ENCODE measurements around the gene ARHGAP27. TPM values are rescaled to one million over a fixed set of nuclear protein-coding genes. Genes with fewer than 3 reads are reported as not detected.
A peak's percentile ranks its signal among the peaks of the same experiment; 100 is the strongest.

The ARHGAP27 gene
- total RNA-seq, 1 donor from 2014 or later = 6.5 TPM

DNA sequence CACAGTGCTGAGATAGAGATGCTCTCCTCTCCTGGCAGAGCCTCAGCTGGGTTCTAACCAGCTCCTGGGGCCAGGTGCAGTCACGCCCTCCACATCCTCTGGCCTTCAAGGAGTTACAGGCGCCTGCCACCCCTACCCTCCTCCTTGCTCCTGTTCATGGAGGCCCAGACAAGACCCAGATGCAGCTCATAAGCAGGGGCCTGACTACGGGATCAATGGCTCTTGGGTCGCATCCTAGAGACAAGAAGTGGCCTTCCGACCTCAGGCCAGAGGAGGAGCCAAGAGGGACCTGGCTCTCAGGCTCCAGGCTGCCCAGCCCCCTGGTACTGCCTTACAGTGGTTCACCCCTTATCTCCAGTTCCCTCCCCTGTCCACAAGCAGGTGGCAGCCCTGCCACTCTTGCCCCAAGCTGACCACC, 23.0 kb downstream of the ARHGAP27 start:
- no peak for DNase-seq (ENCODE audit: low spot score)
- no peak for ATAC-seq

DNA sequence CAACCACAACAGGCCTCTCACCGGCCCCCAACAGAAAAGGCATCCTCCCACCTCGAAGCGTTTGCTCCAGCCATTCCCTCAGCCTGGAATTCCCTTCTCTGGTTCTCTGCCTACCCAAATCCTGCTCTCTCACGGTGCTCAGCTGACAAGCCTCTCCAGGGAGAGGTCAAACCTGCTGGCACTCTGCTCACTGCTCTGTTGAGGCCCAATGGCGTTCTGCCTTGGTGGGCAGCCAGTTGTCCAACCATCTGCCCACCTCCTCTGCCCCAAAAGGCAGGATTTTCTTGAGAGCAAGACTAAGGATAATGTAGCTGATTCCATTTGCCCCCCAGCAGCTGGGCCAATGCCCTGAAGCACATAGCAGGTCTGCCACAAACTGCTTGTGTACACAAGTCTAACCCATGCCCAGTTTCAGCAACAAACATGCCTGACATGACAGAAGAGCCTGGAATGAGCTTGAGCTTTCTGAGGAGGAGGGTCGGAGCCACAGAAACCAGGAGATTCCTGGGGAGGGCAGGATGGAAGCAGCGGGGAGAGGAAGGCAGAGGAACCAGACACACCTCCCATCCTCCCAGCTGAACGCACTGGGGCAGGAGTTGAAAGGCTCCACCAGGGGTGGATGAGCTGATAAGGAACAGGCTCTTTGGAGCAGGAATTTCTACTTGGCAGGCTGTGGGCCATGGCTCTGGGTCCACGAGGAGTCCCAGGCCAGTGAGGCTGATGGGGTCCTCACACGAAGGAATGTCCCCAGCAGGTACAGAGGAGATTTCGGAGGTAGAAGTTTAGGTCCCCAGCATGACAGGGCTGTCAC, 23.9 kb downstream of the ARHGAP27 start:
- no peak for ATAC-seq
- DNase-seq (ENCODE audit: low spot score) = no peak

DNA sequence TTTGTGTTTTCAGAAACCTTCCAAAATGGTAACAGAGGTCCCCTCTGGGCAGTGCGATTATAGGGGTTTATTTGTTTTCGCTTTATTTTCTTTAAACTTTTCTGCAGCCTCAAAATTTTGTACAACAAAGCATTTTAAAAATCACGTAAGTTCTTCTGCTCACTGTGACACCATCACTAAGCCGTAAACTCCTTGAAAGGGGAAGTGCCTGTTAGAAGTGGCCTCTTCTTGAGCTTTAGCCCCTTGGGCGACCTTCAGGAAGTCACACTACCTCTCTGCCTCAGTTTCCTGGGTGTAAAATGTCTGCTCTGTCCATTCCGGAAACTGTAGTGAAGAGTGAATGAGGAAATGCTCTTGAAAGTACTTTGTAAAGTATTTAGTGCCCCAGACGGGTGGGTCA, 26.6 kb downstream of the ARHGAP27 start:
- ATAC-seq (no peak), DNase-seq (ENCODE audit: low spot score) (no peak)

DNA sequence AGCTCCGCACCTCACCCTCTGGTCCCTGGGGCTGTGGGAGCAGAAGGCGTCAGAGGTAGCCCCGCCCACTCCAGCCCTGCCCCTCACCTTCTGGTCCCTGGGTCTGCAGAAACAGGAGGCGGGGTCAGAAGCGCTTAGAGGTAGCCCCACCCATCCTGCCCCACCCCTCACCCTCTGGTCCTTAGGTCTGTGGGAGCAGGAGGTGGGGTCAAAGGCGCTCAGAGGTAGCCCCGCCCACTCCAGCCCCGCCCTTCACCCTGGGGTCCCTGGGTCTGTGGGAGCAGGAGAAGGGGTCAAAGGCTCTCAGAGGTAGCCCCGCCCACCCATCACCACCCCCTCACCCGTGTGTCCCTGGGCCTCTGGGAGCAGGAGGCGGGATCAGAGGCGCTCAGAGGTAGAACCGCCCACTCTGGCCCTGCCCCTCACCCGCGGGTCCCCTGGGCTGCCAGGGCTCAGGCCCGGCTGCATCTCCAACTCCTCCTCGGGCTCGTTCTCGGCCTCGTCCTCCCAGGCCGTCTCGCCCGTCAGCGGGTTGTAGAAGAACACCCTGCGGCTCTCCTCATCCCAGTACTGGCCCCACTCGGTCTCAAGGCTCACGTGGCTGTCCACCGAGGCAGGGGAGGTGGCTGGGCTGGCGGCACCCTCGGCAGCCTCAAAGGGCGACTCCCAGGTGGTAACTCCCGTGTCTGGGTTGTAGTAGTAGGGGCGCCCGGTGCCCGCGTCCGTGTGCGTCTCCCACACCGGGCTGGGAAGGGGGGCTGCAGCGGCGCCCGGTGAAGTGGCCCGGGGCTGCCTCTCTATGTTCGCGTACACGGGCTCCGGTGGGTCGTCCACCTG, 27.2 kb downstream of the ARHGAP27 start:
- DNase-seq (ENCODE audit: low spot score) (no peak), ATAC-seq (peak; percentile 31)

DNA sequence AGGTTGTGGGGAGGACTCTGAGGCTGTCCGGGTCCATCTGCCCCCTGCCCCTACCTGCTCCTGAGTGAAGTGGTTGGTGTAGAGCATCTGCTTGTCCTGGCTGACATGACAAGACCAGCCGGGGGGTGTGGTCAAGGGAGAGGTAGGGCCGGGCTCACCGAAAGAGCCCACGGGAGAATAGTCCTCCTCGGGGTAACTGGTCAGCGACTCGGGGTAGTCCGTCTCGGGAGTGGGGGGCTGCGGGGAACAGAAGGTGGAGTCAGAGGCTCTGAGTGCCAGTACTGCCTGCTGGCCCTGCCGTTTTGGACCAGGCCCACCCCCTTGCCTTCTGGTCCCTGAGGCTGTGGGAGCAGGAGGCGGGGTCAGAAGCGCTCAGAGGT, 27.8 kb downstream of the ARHGAP27 start:
- ATAC-seq (no peak), DNase-seq (ENCODE audit: low spot score) (no peak)

DNA sequence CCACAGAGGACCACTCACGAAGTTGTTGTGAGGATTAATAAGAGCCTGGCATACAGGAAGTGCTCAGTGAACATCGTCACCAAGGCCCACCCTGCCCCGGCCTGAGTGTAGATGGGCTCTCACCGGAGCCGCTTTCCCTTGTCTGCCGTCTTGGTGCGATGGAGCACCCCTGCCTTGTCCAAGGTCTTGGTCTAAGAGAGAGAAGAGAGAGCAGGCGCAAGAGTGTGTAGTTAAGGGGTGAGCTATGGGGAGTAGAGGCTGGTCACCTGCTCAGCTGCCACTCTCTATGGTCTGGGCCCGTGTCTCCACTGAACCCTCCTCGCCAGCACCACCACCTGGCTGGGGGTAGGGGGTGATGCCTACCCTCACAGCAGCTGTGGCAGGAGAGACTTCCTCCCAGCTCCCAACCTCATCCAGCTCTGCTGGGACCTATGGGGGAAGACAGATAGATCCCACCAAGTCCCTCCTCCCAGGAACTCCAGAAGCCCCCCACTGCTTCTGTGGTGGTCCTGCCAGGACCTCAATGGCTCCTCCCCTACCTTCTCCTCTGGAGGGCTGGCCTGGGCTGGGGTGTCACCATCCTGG, 28.7 kb downstream of the ARHGAP27 start:
- no peak for DNase-seq (ENCODE audit: low spot score)
- ATAC-seq = no peak

DNA sequence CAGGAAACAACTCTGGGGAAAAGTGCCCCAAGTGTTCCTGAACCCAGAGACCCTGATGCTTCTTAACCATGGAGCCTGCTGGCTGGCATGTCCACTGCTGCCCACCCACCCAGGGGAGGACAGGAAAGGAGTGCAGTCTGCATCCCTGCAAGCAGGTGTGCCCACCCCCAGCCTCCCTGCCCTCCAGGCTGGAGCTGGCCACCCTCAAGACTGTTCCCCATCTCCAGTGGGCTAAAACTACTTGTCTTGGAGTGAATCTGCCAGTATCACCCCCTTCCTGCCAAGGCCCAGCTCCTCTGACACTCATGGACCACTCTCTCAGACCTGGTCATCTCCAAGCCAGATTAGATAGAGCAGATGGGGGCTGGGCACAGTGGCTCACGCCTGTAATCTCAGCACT, 29.8 kb downstream of the ARHGAP27 start:
- no peak for DNase-seq (ENCODE audit: low spot score)
- no peak for ATAC-seq

DNA sequence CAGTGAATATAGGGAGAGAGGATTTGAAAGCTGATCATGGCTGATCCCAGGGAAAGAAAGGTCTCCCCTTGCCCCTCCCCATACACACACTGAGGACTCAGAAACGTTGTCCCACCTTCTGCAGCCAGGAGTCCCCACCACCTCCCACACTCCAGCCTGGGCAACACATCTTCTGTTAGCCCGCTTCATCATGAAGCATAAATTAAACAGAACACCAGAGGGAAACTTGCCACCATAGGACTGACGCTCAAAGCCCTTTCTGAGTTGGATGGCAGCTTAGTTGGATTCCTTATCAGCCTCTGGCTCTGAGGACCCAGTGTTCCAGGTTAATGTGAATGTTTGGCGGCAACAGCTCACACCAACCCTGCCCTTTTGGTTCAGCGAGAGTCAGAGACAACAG, 33.9 kb downstream of the ARHGAP27 start:
- ATAC-seq (no peak), DNase-seq (ENCODE audit: low spot score) (no peak)

DNA sequence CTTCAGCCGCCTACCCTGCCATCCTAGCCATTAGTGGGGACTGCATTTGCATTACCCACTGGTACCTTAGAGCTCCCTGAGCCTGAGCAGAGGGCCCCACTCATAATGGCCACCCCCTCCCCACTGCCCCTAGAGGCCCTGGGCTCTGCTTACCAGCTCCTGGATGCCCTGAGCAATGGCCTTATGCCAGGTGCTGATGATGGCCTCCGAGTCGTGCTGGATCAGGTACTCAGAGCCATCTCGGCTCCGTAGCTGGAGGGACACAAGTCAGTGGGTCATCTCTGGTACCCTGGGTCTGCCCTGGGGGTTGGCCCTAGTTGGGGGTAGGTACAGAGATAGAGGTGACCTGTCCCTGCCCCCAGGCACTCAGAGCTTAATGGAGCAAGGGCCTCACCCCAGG, 34.9 kb downstream of the ARHGAP27 start:
- DNase-seq (ENCODE audit: low spot score) (no peak), ATAC-seq (no peak)

DNA sequence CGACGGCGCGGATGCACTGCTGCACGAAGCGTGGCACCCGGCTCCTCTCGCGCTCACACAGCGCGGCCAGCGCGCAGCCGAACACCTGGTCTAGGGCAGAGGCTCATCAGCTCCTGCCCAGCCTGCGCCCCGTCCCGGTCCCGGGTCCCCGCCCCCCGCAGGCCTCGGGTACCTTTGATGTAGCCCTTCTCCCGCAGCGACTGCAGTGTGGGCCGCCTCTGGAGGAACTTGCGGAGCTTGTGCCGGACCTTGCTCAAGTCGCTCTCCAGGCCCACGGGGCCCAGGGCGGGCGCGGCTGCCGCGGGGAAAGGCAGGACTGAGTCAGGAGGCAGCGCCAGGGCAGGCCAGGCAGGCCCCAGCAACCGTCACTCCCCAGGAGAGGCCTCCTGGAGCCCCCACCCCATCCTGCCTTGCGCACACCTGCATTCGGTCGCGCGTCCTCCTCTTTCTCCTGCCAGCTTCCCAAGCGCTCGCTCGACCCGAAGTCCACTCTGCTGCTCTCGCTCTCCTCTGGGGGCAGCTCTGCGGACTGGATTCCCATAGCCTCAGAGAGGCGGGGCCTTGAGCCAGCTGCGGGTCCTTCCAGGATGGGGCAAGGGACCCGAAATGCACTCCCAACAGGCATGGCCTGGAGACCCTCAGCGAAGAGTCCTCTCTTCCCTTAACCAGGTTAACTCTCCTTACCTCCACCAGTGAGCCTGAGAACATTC, 36.0 kb downstream of the ARHGAP27 start:
- DNase-seq (ENCODE audit: low spot score) (no peak), ATAC-seq (no peak)

DNA sequence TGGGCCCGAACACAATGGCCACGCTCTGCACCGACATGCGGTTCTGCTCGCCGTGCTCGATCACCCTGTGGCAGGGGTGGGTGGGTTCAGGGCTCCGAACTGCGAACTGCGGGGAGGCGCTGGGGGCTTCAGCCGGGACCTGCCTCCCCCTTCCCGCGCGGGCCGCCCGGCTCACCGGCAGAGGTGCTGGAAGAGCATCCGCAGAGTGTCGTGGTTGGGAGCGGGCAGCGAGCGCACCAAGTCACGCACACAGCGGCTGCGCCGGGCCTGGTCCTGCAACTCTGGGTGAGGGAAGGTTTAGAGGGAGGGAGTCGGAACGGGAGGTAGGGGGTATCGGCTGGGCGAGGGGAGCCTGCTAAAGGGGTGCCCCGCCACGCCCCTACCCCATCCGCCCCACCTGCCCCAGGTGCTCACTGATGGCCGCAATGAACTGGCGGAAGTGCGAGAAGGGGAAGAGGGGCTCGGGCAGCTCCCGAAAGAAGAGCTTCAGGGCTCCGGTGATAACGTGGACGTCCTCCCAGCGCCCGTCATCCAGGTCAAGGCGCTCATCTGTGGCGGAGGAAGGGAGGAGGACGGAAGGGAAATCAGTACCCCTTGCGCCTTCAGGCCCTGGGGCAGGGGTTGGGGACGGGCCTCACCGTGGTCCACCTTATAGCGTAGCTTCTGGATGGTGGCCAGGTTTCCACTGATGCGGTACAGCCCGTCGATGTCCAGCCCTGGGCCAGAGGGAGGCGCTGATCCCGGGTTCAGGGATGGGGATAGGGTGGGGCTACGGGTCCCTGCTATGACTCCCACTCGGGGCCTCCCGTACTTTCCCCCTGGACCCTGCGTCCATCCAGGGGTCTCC, 36.9 kb downstream of the ARHGAP27 start:
- DNase-seq (ENCODE audit: low spot score) (no peak), ATAC-seq (no peak)

DNA sequence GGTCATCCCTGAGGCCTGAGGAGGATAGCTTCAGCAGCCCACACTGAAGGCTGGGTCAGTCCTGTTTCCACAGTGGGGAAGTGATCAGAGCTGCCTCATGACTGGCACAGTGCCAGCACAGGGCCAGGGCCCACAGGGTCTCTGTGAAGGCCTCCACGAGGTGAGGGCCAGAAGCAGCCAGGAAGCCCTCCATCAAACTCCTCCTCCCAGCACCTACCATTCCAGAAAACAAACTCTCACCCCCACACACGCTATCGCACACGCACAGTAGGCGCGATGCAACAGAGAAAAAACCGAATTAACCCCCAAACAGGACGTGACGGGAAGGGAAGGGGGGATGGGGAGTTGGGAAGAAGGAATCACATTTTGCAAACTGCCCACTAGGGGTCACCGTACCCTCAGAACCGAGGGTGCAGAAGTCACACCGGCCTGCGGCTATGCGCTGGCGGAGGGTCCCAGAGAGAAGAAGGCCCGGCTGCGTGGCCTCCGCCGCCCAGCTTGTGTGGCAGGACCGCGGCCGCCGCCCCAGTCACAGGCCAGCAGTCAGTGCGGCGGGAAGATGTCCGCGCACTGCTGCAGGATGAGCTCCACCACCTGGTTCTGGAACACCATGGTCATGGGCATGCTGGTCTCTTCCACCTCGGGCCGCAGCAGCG, 37.6 kb downstream of the ARHGAP27 start:
- peak; percentile 89 for ATAC-seq
- DNase-seq (ENCODE audit: low spot score) = no peak

DNA sequence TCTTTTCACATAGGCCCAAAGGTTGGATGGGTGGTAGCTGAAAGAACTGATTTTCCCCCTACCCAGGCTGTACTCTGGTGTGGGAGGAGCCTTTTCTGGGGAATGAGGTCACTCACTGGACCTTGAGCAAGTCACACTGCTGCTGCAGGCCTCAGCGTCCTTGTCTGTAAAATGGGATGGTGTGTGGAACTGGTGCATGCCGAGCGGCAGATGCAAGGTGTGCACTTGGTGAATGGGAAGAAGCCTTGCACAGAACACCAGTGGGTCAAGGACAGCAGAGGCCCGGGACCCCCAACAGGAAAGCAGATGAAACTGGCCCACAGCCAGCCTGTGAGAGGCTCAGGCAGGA, 38.1 kb downstream of the ARHGAP27 start:
- no peak for ATAC-seq
- no peak for DNase-seq (ENCODE audit: low spot score)

DNA sequence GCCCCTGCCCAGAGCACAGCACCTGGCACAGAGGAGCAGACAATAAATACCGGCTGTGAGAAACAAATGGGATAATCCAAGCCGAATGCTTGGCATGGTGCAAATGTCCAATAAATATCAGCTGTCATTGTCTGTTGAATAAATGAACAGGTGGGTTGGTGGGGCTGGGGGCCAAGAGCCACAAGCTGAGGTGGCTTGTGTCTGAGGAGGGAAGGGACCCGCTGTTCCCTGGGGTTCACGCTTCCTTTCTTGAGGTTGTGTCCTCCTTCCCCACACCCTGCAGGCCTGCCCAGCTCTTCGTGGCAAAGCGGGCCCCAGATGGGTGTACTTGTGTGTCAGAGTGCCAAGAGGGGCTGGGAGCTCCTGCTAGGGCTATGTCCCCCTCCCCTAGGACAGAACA, 38.6 kb downstream of the ARHGAP27 start:
- DNase-seq (ENCODE audit: low spot score) = no peak
- no peak for ATAC-seq

DNA sequence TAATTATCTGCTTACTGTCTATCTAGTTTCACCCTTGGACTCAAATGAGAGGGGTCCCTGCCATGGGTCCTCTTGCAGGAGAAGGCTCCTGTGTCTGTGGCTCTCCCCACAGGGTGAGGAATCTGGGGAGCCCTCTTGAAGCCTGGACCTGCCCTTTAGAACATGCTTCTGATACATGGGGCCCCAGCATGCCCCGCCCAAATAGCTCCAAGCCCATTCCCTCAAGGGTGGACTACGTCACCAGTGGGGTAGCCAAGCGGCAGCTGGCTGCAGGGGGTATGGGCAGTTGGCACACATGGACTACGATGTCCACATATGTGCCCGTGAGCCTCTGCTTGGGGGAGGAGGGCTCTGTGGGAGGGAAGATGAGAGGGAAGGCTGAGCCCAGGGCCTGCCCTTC, 39.3 kb downstream of the ARHGAP27 start:
- DNase-seq (ENCODE audit: low spot score) = no peak
- no peak for ATAC-seq

DNA sequence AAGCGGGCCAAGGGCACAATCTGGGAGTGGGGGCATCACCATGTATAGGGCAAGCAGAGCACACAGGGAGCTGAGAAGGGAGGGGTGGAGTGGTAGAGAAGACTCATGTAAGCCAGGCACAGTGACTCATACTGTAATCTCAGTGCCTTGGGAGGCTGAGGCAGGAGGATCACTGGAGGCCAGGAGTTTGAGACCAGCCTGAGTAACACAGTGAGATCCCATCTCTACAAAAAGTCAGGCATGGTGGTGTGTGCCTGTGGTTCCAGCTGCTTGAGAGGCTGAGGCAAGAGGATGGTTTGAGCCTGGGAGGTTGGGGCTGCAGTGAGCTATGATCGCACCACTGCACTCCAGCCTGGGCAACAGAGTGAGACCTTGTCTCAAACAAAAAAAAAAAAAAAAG, 40.8 kb downstream of the ARHGAP27 start:
- ATAC-seq (no peak), DNase-seq (ENCODE audit: low spot score) (no peak)

DNA sequence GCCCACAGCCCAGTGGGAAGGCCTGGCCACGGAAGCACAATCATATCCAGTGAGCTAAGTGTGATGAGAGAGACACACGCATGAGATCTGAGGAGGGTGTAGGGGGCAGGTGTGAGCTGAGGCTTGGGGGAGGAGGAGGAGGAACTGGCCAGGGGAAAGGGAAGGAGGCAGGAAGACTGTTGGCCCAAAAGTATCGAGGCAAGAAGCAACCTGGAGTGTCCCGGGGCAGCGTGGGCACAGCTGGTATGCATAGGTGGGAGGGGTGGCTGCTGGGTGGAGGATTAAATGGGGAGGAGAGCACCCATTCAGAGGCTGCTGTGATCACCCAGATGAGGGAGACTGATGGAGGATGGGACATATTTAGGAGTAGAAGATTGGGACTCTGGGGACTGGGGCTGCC, 41.4 kb downstream of the ARHGAP27 start:
- DNase-seq (ENCODE audit: low spot score) = no peak
- ATAC-seq = no peak

DNA sequence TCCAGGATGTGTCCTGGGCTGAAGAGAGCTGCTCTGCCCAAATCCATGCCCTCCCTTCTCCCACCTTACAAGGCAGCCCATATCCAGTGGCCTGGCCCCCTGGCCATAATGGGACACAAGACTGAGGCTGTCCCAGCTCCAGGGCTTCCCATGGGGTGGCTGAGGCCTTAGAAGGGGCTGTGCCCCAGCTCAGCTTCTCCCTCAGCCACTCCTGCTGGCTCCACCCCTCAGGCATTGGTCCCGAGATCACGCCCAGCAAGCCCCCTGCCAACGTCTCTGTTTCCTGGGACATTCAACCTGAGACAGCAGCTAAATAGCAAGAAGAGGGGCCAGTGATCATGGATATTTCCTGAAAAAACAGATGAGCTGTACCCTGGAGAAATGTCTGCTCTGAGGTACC, 43.3 kb downstream of the ARHGAP27 start:
- DNase-seq (ENCODE audit: low spot score) (no peak), ATAC-seq (no peak)

DNA sequence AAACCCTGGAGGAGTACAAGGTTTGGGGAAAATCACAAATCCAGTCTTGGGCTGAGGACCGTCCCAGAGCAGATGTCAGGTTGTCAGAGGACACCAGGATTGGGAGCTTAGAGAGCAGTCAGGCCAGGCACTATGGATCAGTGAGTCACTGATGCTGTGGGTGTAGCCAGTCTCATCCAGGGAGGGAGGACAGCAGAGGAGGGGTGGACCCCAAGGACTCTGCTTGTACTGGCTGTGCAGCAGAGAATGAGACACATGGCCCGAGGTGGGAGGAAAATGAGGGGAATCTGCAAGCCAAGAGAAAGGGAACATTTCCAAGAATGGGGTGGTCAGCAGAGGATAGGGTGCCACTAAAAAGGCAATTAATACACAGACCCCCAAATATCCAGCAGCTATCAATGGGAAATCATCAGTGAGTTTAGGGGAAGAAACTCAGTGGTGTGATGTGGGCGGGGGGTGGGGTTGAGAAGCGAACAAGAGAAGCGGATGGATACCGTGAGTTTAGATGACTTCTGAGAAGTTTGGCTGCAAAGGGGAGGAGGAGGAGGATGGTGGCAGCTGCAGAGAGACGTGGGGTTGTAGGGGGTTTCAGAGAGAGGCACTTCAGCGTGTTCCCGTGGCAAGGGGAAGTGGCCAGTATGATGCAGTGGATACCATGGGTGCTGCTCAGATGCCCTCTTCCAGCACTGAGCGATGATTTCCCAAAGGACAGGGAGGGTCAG, 43.9 kb downstream of the ARHGAP27 start:
- DNase-seq (ENCODE audit: low spot score) (no peak), ATAC-seq (no peak)
